ENCODE measurements around the gene SEC14L3.
A peak's percentile ranks its signal among the peaks of the same experiment; 100 is the strongest.

SEC14L3 gene

DNA sequence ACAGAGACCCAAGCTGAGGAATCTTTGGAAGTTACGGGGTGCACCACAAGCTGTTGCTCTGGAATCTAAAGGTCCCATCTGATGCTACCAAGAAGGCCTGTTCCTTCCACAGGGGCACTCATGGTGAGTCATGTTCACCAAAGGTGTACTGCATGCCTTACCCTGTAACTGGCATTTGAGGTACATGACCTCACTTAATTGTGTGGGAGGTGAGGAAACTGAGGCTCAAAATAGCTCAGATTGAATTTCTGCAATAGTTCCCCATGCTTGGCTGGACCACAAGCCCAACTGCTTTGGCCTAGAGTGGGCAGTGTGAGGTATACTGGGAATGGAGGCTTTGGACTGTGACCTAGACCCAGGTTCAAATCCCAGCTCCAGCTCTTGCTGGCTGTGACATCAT is 38.0 kb downstream of the SEC14L3 start:
- H3K27ac ChIP-seq (ENCODE audit: extremely low read depth, low read depth, low read length): no peak overlapping the region
- peaks cover 0 to 4% of the 10 kb centered on the region in 2 experiments; a peak in 1 of 3 replicates for H3K36me3 ChIP-seq (ENCODE audit: control insufficient read depth in 2 of 2, insufficient read depth in 1 of 2, low read length in 2 of 2)
- H3K4me1 ChIP-seq (ENCODE audit: control insufficient read depth, insufficient read depth, low read length): no peaks in the 10 kb centered on the region
- ChIA-PET CTCF (interaction anchor here (0.8 to 1.3 kb wide), 3 partner anchors 43 to 486 kb away, joined by 3 to 5 read pairs (median 4); no protein-coding TSS in a partner anchor), POLR2A (interaction anchor here (0.5 to 1.2 kb wide), 2 partner anchors 10 to 161 kb away, joined by 3 to 4 read pairs; no protein-coding TSS in a partner anchor)
- H3K9me3 ChIP-seq (ENCODE audit: control insufficient read depth, insufficient read depth, low read depth, low read length): no peaks in the 10 kb centered on the region
- peak; percentile 99 for TF ChIP-seq ZNF157 (tag by site-specific recombination; IDR thresholded peaks at IDR 0.05)
- no peak for TF ChIP-seq ZSCAN30 (tag by site-specific recombination; IDR thresholded peaks at IDR 0.05)
- H3K4me3 ChIP-seq (ENCODE audit: low read depth, low read length): no peak overlapping the region

DNA sequence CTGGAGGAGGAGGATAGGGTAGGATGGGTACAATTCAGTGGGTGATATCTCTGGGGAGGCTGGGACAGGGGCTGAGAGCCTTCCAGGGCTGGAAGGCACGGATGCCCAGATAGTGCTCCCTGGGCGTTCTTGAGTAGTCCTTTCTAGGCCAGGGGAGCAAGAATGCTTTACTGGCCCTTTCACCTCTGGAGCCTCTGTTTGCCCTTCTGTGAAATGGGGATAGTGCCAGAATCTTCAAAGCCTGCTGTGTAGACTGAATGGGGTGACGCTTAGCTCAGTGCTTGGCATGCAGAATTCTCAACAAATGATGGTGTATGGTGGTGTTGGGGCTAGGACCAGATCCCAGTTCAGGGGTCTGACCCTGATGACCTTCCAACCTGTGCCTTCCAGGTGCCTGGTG is 38.6 kb downstream of the SEC14L3 start:
- TF ChIP-seq ZNF473 (tag by site-specific recombination; IDR thresholded peaks at IDR 0.05): no peak
- TF ChIP-seq, protein P1, sequence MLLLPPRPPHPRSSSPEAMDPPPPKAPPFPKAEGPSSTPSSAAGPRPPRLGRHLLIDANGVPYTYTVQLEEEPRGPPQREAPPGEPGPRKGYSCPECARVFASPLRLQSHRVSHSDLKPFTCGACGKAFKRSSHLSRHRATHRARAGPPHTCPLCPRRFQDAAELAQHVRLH (tag by site-specific recombination; IDR thresholded peaks at IDR 0.05): no peak
- TF ChIP-seq, protein P2, sequence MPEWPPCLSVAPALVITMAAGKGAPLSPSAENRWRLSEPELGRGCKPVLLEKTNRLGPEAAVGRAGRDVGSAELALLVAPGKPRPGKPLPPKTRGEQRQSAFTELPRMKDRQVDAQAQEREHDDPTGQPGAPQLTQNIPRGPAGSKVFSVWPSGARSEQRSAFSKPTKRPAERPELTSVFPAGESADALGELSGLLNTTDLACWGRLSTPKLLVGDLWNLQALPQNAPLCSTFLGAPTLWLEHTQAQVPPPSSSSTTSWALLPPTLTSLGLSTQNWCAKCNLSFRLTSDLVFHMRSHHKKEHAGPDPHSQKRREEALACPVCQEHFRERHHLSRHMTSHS (tag by site-specific recombination; IDR thresholded peaks at IDR 0.05): no peak
- TF ChIP-seq ZNF623 (tag by site-specific recombination; IDR thresholded peaks at IDR 0.05): no peak
- H3K27ac ChIP-seq (ENCODE audit: extremely low read depth, low read depth, low read length): no peak overlapping the region
- H3K36me3 ChIP-seq (ENCODE audit: control insufficient read depth in 2 of 2, insufficient read depth in 1 of 2, low read length in 2 of 2): peaks cover 0 to 10% of the 10 kb centered on the region in 2 experiments; a peak in 1 of 3 replicates
- CTCF ChIA-PET: interaction anchor here (0.8 kb wide), 1 partner anchor 140 kb away, joined by 3 read pairs; no protein-coding TSS in a partner anchor
- H3K4me3 ChIP-seq (ENCODE audit: low read depth, low read length): no peak overlapping the region
- POLR2A ChIA-PET: interaction anchor here (1.2 kb wide), 1 partner anchor 9 kb away, joined by 4 read pairs; no protein-coding TSS in a partner anchor
- H3K4me1 ChIP-seq (ENCODE audit: control insufficient read depth, insufficient read depth, low read length): no peaks in the 10 kb centered on the region
- no peaks in the 10 kb centered on the region for H3K9me3 ChIP-seq (ENCODE audit: control insufficient read depth, insufficient read depth, low read depth, low read length)

DNA sequence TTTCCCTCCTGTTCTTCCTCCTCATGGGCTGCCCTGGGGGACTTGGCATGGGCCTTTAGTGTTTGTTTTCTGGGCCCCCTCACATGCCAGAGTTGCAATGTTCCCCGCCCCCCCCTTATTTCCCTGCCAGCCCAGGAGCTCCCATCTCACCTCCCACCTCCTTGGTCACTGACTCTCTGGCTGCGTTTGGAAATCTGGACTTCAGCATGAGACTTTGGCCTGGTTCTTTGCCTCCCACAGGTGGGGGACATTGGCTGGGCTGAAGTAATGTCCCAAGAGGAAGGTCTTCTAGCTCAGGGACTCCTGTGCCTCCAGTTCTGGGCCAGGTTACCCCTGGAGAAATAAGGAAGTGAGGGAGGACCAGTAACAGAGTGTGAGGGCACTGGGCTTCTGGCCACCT is 39.3 kb downstream of the SEC14L3 start:
- peaks cover 0 to 17% of the 10 kb centered on the region in 2 experiments; a peak in 1 of 3 replicates for H3K36me3 ChIP-seq (ENCODE audit: control insufficient read depth in 2 of 2, insufficient read depth in 1 of 2, low read length in 2 of 2)
- no peak overlapping the region for H3K27ac ChIP-seq (ENCODE audit: extremely low read depth, low read depth, low read length)
- no peak overlapping the region for H3K4me3 ChIP-seq (ENCODE audit: low read depth, low read length)
- ChIA-PET POLR2A (interaction anchor here (0.6 kb wide), 1 partner anchor 1422 kb away, joined by 3 read pairs; no protein-coding TSS in a partner anchor), CTCF (interaction anchor here (0.7 kb wide), 1 partner anchor 827 kb away, joined by 3 read pairs; no protein-coding TSS in a partner anchor)
- H3K4me1 ChIP-seq (ENCODE audit: control insufficient read depth, insufficient read depth, low read length): no peaks in the 10 kb centered on the region
- TF ChIP-seq TRIM28 (IDR thresholded peaks at IDR 0.05; ENCODE audit: borderline replicate concordance, low read length): no peak
- TF ChIP-seq, protein P3, sequence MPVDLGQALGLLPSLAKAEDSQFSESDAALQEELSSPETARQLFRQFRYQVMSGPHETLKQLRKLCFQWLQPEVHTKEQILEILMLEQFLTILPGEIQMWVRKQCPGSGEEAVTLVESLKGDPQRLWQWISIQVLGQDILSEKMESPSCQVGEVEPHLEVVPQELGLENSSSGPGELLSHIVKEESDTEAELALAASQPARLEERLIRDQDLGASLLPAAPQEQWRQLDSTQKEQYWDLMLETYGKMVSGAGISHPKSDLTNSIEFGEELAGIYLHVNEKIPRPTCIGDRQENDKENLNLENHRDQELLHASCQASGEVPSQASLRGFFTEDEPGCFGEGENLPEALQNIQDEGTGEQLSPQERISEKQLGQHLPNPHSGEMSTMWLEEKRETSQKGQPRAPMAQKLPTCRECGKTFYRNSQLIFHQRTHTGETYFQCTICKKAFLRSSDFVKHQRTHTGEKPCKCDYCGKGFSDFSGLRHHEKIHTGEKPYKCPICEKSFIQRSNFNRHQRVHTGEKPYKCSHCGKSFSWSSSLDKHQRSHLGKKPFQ (tag by site-specific recombination; IDR thresholded peaks at IDR 0.05): no peak
- TF ChIP-seq ZNF350 (tag by site-specific recombination; IDR thresholded peaks at IDR 0.05): no peak
- no peak for TF ChIP-seq ZNF555 (tag by site-specific recombination; conservative IDR thresholded peaks at IDR 0.05)
- no peak for TF ChIP-seq ZFP3 (tag by site-specific recombination; IDR thresholded peaks at IDR 0.05; ENCODE audit: low read depth)
- TF ChIP-seq, protein P4, sequence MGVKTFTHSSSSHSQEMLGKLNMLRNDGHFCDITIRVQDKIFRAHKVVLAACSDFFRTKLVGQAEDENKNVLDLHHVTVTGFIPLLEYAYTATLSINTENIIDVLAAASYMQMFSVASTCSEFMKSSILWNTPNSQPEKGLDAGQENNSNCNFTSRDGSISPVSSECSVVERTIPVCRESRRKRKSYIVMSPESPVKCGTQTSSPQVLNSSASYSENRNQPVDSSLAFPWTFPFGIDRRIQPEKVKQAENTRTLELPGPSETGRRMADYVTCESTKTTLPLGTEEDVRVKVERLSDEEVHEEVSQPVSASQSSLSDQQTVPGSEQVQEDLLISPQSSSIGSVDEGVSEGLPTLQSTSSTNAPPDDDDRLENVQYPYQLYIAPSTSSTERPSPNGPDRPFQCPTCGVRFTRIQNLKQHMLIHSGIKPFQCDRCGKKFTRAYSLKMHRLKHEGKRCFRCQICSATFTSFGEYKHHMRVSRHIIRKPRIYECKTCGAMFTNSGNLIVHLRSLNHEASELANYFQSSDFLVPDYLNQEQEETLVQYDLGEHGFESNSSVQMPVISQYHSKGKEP (tag by site-specific recombination; IDR thresholded peaks at IDR 0.05): no peak
- TF ChIP-seq ZNF561 (tag by site-specific recombination; IDR thresholded peaks at IDR 0.05; ENCODE audit: borderline replicate concordance): no peak
- no peak for TF ChIP-seq YY1 (tag by site-specific recombination; IDR thresholded peaks at IDR 0.05)
- no peak for TF ChIP-seq ZNF202 (tag by site-specific recombination; IDR thresholded peaks at IDR 0.05; ENCODE audit: borderline replicate concordance)
- no peak for TF ChIP-seq ZNF221 (tag by site-specific recombination; IDR thresholded peaks at IDR 0.05; ENCODE audit: borderline replicate concordance)
- TF ChIP-seq ZNF391 (tag by site-specific recombination; IDR thresholded peaks at IDR 0.05; ENCODE audit: borderline replicate concordance, low read depth): no peak
- no peaks in the 10 kb centered on the region for H3K9me3 ChIP-seq (ENCODE audit: control insufficient read depth, insufficient read depth, low read depth, low read length)
